GM06990 (cell line): ENCODE results near the gene STARD13.

Experiments
- DNase-seq: peaks from one replicate; pipeline ENCODE4 v3.0.0-alpha.2; 2011; ENCODE audit not compliant: insufficient read length; ENCODE audit errors: extremely low read depth
- H3K27me3 ChIP-seq: replicated peaks from 2 replicates; pipeline ENCODE4 v1.6.0; 2011; ENCODE audit warnings: low read length; ENCODE audit not compliant: control insufficient read depth, insufficient read depth
- H3K36me3 ChIP-seq: 2 replicates; pipeline ENCODE4 v1.5.1; 2011; ENCODE audit warnings: low read length; ENCODE audit not compliant: control insufficient read depth, insufficient read depth
- H3K4me3 ChIP-seq: replicated peaks from 2 replicates; pipeline ENCODE4 v1.5.1; 2011; ENCODE audit warnings: low read depth, mild to moderate bottlenecking, control low read depth, low read length
- CTCF ChIP-seq: IDR thresholded peaks from 2 replicates; pipeline ENCODE4 v1.5.1; 2011; ENCODE audit warnings: low read length, control low read depth, mild to moderate bottlenecking, inconsistent platforms; ENCODE audit not compliant: insufficient read depth, poor library complexity, severe bottlenecking

STARD13 gene

GRCh38 chr13:33202644-33203169 lies 82.8 kb downstream of the STARD13 start:
- DNase-seq, result no peak
- no peak for TF ChIP-seq CTCF
- no peaks in the 10 kb centered on the region for H3K27me3 ChIP-seq
- H3K36me3 ChIP-seq, result no peaks in the 10 kb centered on the region; the same call in 1 of the 2 replicates
- no peak overlapping the region; the same call in 1 of the 2 replicates for H3K4me3 ChIP-seq

GRCh38 chr13:33201659-33202058 lies 83.9 kb downstream of the STARD13 start:
- no peak for TF ChIP-seq CTCF
- DNase-seq, result no peak
- H3K27me3 ChIP-seq, result no peaks in the 10 kb centered on the region
- no peak overlapping the region for H3K4me3 ChIP-seq
- H3K36me3 ChIP-seq, result no peaks in the 10 kb centered on the region; the same call in 1 of the 2 replicates

GRCh38 chr13:33199289-33199850 lies 86.2 kb downstream of the STARD13 start:
- no peaks in the 10 kb centered on the region for H3K27me3 ChIP-seq
- H3K36me3 ChIP-seq, result no peaks in the 10 kb centered on the region; the same call in 1 of the 2 replicates
- H3K4me3 ChIP-seq, result no peak overlapping the region
- DNase-seq, result no peak
- no peak for TF ChIP-seq CTCF

- H3K36me3 ChIP-seq, result no peaks in the 10 kb centered on the region; the same call in 1 of the 2 replicates
- no peak for TF ChIP-seq CTCF
- H3K27me3 ChIP-seq, result no peaks in the 10 kb centered on the region
- DNase-seq, result no peak
- no peak overlapping the region for H3K4me3 ChIP-seq
Observed at GRCh38 chr13:33197541-33197971, 88.0 kb downstream of the STARD13 start.

DNA sequence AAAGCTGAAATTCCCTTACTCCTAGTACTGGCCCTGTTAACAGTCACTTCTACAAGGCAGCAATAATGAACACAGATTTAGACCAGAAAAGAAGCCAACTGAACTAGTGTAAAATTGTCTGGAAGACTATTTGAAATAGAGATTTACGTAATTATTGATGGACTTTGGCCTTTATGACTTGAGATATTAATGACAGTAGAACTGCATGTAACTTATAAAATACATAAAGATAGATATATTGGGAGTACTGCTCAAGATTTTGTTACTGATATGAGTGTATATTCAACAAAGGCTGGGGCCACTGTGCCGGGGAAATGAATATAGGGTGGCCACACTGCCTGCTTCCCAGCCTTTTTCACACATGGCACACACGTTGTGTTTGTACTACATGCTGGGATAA lies 88.8 kb downstream of the STARD13 start:
- no peak for DNase-seq
- H3K4me3 ChIP-seq, result no peak overlapping the region
- no peak for TF ChIP-seq CTCF
- H3K27me3 ChIP-seq, result no peaks in the 10 kb centered on the region
- H3K36me3 ChIP-seq, result no peaks in the 10 kb centered on the region; the same call in 1 of the 2 replicates
